Tibial nerve (tissue), 4 donors: Measurements from ENCODE around the gene ANKRD11.

ENCODE experiments used
- CTCF ChIP-seq, 5 experiments: fragments of 200-600 bp in 3 of 5; fragments of 450-650 bp in 2 of 5; sonication (generic) in 3 of 5; IDR thresholded peaks; one replicate each; pipeline ENCODE4 v1.5.1; 2016 to 2019; ENCODE audit warnings: antibody characterized with exemption in 5 of 5, mild to moderate bottlenecking in 3 of 5, moderate library complexity in 2 of 5
- EP300 ChIP-seq, 2 donors: sonication (generic); formaldehyde crosslinking; IDR thresholded peaks; one replicate each; pipeline ENCODE4 v1.6.1; 2017; ENCODE audit warnings: antibody characterized with exemption in 2 of 2, mild to moderate bottlenecking in 1 of 2
- POLR2A ChIP-seq, 2 donors: fragments of 450-650 bp; IDR thresholded peaks; one replicate each; pipeline ENCODE4 v1.6.1; 2017; ENCODE audit warnings: antibody characterized with exemption in 2 of 2, mild to moderate bottlenecking in 2 of 2, moderate library complexity in 2 of 2

- TF ChIP-seq CTCF (IDR thresholded peaks at IDR 0.05) (no peak), POLR2A (IDR thresholded peaks at IDR 0.05) (no peak), EP300 (IDR thresholded peaks at IDR 0.05) (no peak)
Measured at GRCh38 chr16:89337965-89338364, 152.4 kb downstream of the ANKRD11 start.
